SK-N-SH treated with all-trans-retinoic acid at 6 μM for 48 hours (cell line): ENCODE results near the gene TTC27.

ENCODE experiments used
- ATAC-seq: fragments of 200-7000 bp; cut with Tn5 transposase; 3 replicates; pipeline ENCODE4 v1.9.1; 2020; ENCODE audit warnings: mild to moderate bottlenecking, moderate library complexity
- ARNTL ChIP-seq: fragments of 450-650 bp; formaldehyde crosslinking; IDR thresholded peaks from 2 replicates; pipeline ENCODE4 v1.5.0; 2020; ENCODE audit warnings: low read depth, mild to moderate bottlenecking, moderate library complexity, borderline replicate concordance
- CREB5 ChIP-seq: fragments of 250-450 bp; sonication (Bioruptor Pico); IDR thresholded peaks from 2 replicates; pipeline ENCODE4 v1.5.1; 2020; ENCODE audit warnings: low read depth, mild to moderate bottlenecking, moderate library complexity
- CSDC2 ChIP-seq: fragments of 250-450 bp; sonication (Bioruptor Pico); IDR thresholded peaks from 2 replicates; pipeline ENCODE4 v1.5.0; 2020; ENCODE audit warnings: mild to moderate bottlenecking, moderate library complexity
- CSRNP3 ChIP-seq: fragments of 250-450 bp; sonication (Bioruptor Pico); IDR thresholded peaks from 2 replicates; pipeline ENCODE4 v1.5.1; 2021; ENCODE audit warnings: mild to moderate bottlenecking, moderate library complexity
- ESRRG ChIP-seq: fragments of 250-450 bp; sonication (Bioruptor Pico); IDR thresholded peaks from 2 replicates; pipeline ENCODE4 v1.6.1; 2021; ENCODE audit warnings: mild to moderate bottlenecking
- GLIS3 ChIP-seq: fragments of 250-450 bp; sonication (Bioruptor Pico); IDR thresholded peaks from 2 replicates; pipeline ENCODE4 v1.5.0; 2020; ENCODE audit warnings: mild to moderate bottlenecking, moderate library complexity
- ISL1 ChIP-seq: fragments of 250-450 bp; sonication (Bioruptor Pico); IDR thresholded peaks from 2 replicates; pipeline ENCODE4 v2.1.2; 2022; ENCODE audit warnings: mild to moderate bottlenecking, moderate library complexity
- OSR1 ChIP-seq: fragments of 250-450 bp; sonication (Bioruptor Pico); IDR thresholded peaks from 2 replicates; pipeline ENCODE4 v1.8.0; 2022; ENCODE audit warnings: moderate library complexity, mild to moderate bottlenecking, inconsistent platforms
- PATZ1 ChIP-seq: fragments of 250-450 bp; sonication (Bioruptor Pico); IDR thresholded peaks from 2 replicates; pipeline ENCODE4 v1.8.0; 2020; ENCODE audit warnings: mild to moderate bottlenecking, moderate library complexity, borderline replicate concordance
- POU6F1 ChIP-seq: fragments of 250-450 bp; sonication (Bioruptor Pico); IDR thresholded peaks from 2 replicates; pipeline ENCODE4 v1.8.0; 2021; ENCODE audit warnings: low read depth, mild to moderate bottlenecking, moderate library complexity, borderline replicate concordance
- PPARA ChIP-seq: fragments of 250-450 bp; sonication (Bioruptor Pico); IDR thresholded peaks from 2 replicates; pipeline ENCODE4 v1.5.0; 2020; ENCODE audit warnings: mild to moderate bottlenecking, borderline replicate concordance
- RARB ChIP-seq: fragments of 250-450 bp; sonication (Bioruptor Pico); IDR thresholded peaks from 2 replicates; pipeline ENCODE4 v1.8.0; 2021; ENCODE audit warnings: mild to moderate bottlenecking, moderate library complexity
- SNAI2 ChIP-seq: fragments of 250-450 bp; sonication (Bioruptor Pico); IDR thresholded peaks from 2 replicates; pipeline ENCODE4 v1.5.0; 2020; ENCODE audit warnings: mild to moderate bottlenecking, moderate library complexity
- TCF4 ChIP-seq: fragments of 250-450 bp; sonication (Bioruptor Pico); IDR thresholded peaks from 2 replicates; pipeline ENCODE4 v1.8.0; 2021; ENCODE audit warnings: mild to moderate bottlenecking, moderate library complexity, borderline replicate concordance
- TSHZ2 ChIP-seq: fragments of 250-450 bp; sonication (Bioruptor Pico); IDR thresholded peaks from 2 replicates; pipeline ENCODE4 v1.5.0; 2020; ENCODE audit warnings: mild to moderate bottlenecking, moderate library complexity
- ZC3H10 ChIP-seq: fragments of 250-450 bp; sonication (Bioruptor Pico); IDR thresholded peaks from 2 replicates; pipeline ENCODE4 v1.5.1; 2021; ENCODE audit warnings: mild to moderate bottlenecking, moderate library complexity
- ZFP3 ChIP-seq: fragments of 250-450 bp; sonication (Bioruptor Pico); IDR thresholded peaks from 2 replicates; pipeline ENCODE4 v1.5.0; 2020; ENCODE audit warnings: mild to moderate bottlenecking, moderate library complexity
- ZFP30 ChIP-seq: fragments of 450-650 bp; formaldehyde crosslinking; IDR thresholded peaks from 2 replicates; pipeline ENCODE4 v1.5.0; 2022; ENCODE audit warnings: mild to moderate bottlenecking, moderate library complexity
- ZNF565 ChIP-seq: fragments of 450-650 bp; formaldehyde crosslinking; conservative IDR thresholded peaks from 2 replicates; pipeline ENCODE4 v1.5.0; 2020; ENCODE audit warnings: low read depth, mild to moderate bottlenecking, moderate library complexity
- ZNF70 ChIP-seq: fragments of 450-650 bp; formaldehyde crosslinking; IDR thresholded peaks from 2 replicates; pipeline ENCODE4 v1.5.0; 2020; ENCODE audit warnings: mild to moderate bottlenecking, moderate library complexity
- ZNF8 ChIP-seq: fragments of 450-650 bp; formaldehyde crosslinking; IDR thresholded peaks from 2 replicates; pipeline ENCODE4 v1.5.0; 2020; ENCODE audit warnings: mild to moderate bottlenecking, moderate library complexity

The TTC27 gene

GRCh38 chr2:32732120-32732519 is 104.3 kb downstream of the TTC27 start:
- ATAC-seq: no peak
- TF ChIP-seq CREB5 (CRISPR knock-in tag) (no peak), ZNF8 (CRISPR knock-in tag) (no peak), ARNTL (no peak), ZC3H10 (no peak), CSRNP3 (no peak), TCF4 (CRISPR knock-in tag) (no peak), SNAI2 (CRISPR knock-in tag) (no peak), ISL1 (CRISPR knock-in tag) (no peak), GLIS3 (CRISPR knock-in tag) (no peak), ZNF565 (CRISPR knock-in tag) (no peak), ZFP3 (no peak), PPARA (CRISPR knock-in tag) (no peak), RARB (CRISPR knock-in tag) (no peak), ZNF70 (CRISPR knock-in tag) (no peak), CSDC2 (CRISPR knock-in tag) (no peak), TSHZ2 (CRISPR knock-in tag) (no peak), OSR1 (CRISPR knock-in tag) (no peak), PATZ1 (CRISPR knock-in tag) (no peak)

GRCh38 chr2:32732912-32733472 is 105.1 kb downstream of the TTC27 start:
- ATAC-seq: no peak
- no peak for TF ChIP-seq ZFP3
- no peak for TF ChIP-seq POU6F1 (CRISPR knock-in tag)
- no peak for TF ChIP-seq CSRNP3
- TF ChIP-seq ESRRG: no peak
- no peak for TF ChIP-seq ZFP30
- no peak for TF ChIP-seq CSDC2 (CRISPR knock-in tag)
- no peak for TF ChIP-seq OSR1 (CRISPR knock-in tag)
- no peak for TF ChIP-seq GLIS3 (CRISPR knock-in tag)
- TF ChIP-seq ZNF8 (CRISPR knock-in tag): no peak
- no peak for TF ChIP-seq ISL1 (CRISPR knock-in tag)
